Measurements from ENCODE around the gene DDX24.

- TF ChIP-seq CTCF (IDR thresholded peaks at IDR 0.05): no peak
- TF ChIP-seq POLR2A (IDR thresholded peaks at IDR 0.05): no peak
Measured at GRCh38 chr14:94041551-94042346, 39.3 kb downstream of the DDX24 start.

All from body of pancreas (tissue), 4 donors.